GM23338 (cell line): ENCODE measurements around the gene MAPKAPK3. TPM values are rescaled to one million over a fixed set of nuclear protein-coding genes. Genes with fewer than 3 reads are reported as not detected.

Experiments
- ATAC-seq: fragments of 200-7000 bp; cut with Tn5 transposase; 3 replicates; pipeline ENCODE4 v1.9.1; 2020
- DNase-seq: peaks from one replicate; pipeline ENCODE4 v3.0.0-alpha.2; 2015; ENCODE audit warnings: low spot score
- H2AFZ ChIP-seq: fragments of 200-600 bp; sonication (generic); 2 replicates; pipeline ENCODE4 v1.8.0; 2016; ENCODE audit warnings: antibody characterized with exemption, mild to moderate bottlenecking, moderate library complexity
- H3F3A ChIP-seq: fragments of 200-600 bp; sonication (generic); replicated peaks from 2 replicates; pipeline ENCODE4 v1.8.0; 2017; ENCODE audit warnings: antibody characterized with exemption, mixed run types, low read depth
- H3K27ac ChIP-seq: fragments of 200-600 bp; sonication (generic); 2 replicates; pipeline ENCODE4 v1.6.1; 2016; ENCODE audit warnings: low read depth
- H3K27me3 ChIP-seq: fragments of 200-600 bp; sonication (generic); 2 replicates; pipeline ENCODE4 v1.8.0; 2016; ENCODE audit warnings: mild to moderate bottlenecking, mixed run types, moderate library complexity; ENCODE audit not compliant: insufficient read depth
- H3K36me3 ChIP-seq: fragments of 200-600 bp; sonication (generic); 2 replicates; pipeline ENCODE4 v1.8.0; 2016; ENCODE audit warnings: mild to moderate bottlenecking; ENCODE audit not compliant: insufficient read depth
- H3K4me1 ChIP-seq: fragments of 200-600 bp; sonication (generic); 2 replicates; pipeline ENCODE4 v1.8.0; 2016; ENCODE audit warnings: mild to moderate bottlenecking, moderate library complexity; ENCODE audit not compliant: insufficient read depth
- H3K4me2 ChIP-seq: fragments of 200-600 bp; sonication (generic); 2 replicates; pipeline ENCODE4 v1.7.1; 2017; ENCODE audit warnings: mixed run types
- H3K4me3 ChIP-seq: fragments of 200-600 bp; sonication (generic); 2 replicates; pipeline ENCODE4 v1.6.1; 2016; ENCODE audit warnings: mixed run types
- H3K79me2 ChIP-seq: fragments of 200-600 bp; sonication (generic); replicated peaks from 2 replicates; pipeline ENCODE4 v1.8.0; 2017; ENCODE audit warnings: mild to moderate bottlenecking; ENCODE audit not compliant: insufficient read depth
- H3K9me2 ChIP-seq: fragments of 200-600 bp; sonication (generic); 2 replicates; pipeline ENCODE4 v1.8.0; 2017; ENCODE audit not compliant: insufficient read depth
- H4K20me1 ChIP-seq: fragments of 200-600 bp; sonication (generic); replicated peaks from 2 replicates; pipeline ENCODE4 v1.8.0; 2017; ENCODE audit warnings: mild to moderate bottlenecking; ENCODE audit not compliant: insufficient read depth
- H3K27ac Mint-ChIP-seq: 2 replicates; pipeline ENCODE4 v1.8.0; 2020; ENCODE audit warnings: inconsistent platforms, mild to moderate bottlenecking, moderate library complexity, mixed read lengths
- H3K27me3 Mint-ChIP-seq: 3 replicates; pipeline ENCODE4 v1.8.0; 2022; ENCODE audit warnings: low read depth, mild to moderate bottlenecking, moderate library complexity, mixed read lengths, inconsistent platforms; ENCODE audit not compliant: insufficient read depth, poor library complexity
- H3K36me3 Mint-ChIP-seq: 3 replicates; pipeline ENCODE4 v1.8.0; 2021; ENCODE audit warnings: low read depth, mild to moderate bottlenecking, inconsistent platforms, moderate library complexity, mixed read lengths
- H3K4me1 Mint-ChIP-seq: 3 replicates; pipeline ENCODE4 v1.8.0; 2020; ENCODE audit warnings: mild to moderate bottlenecking, inconsistent platforms, mixed read lengths
- H3K4me3 Mint-ChIP-seq: 3 replicates; pipeline ENCODE4 v1.8.0; 2021; ENCODE audit warnings: moderate library complexity, mild to moderate bottlenecking, inconsistent platforms, mixed read lengths
- H3K9me3 Mint-ChIP-seq: 3 replicates; pipeline ENCODE4 v1.8.0; 2020; ENCODE audit warnings: moderate library complexity, mild to moderate bottlenecking, inconsistent platforms, mixed read lengths
- CREB1 ChIP-seq: fragments of 250-450 bp; sonication (Bioruptor Pico); IDR thresholded peaks from 2 replicates; pipeline ENCODE4 v1.5.0; 2020; ENCODE audit warnings: low read depth, mild to moderate bottlenecking, moderate library complexity
- CTCF ChIP-seq, 2 experiments: fragments of 200-600 bp in 1 of 2; sonication (generic) in 1 of 2; conservative IDR thresholded peaks; 2 replicates each; pipeline versions ENCODE4 v1.5.1 to v1.6.1; 2016 to 2017; ENCODE audit warnings: antibody characterized with exemption in 2 of 2, low read depth in 2 of 2, mild to moderate bottlenecking in 2 of 2, moderate library complexity in 1 of 2
- ETS1 ChIP-seq: IDR thresholded peaks from 2 replicates; pipeline ENCODE4 v1.6.1; 2016; ENCODE audit warnings: antibody characterized with exemption
- EZH2 ChIP-seq: fragments of 200-600 bp; sonication (generic); IDR thresholded peaks from one replicate; pipeline ENCODE4 v1.8.0; 2017; ENCODE audit warnings: antibody characterized with exemption, mild to moderate bottlenecking, low read depth; ENCODE audit not compliant: unreplicated experiment
- EZH2phosphoT487 ChIP-seq: fragments of 200-600 bp; sonication (generic); IDR thresholded peaks from one replicate; pipeline ENCODE4 v1.8.1; 2018; ENCODE audit warnings: antibody characterized with exemption; ENCODE audit not compliant: unreplicated experiment
- JUNB ChIP-seq: IDR thresholded peaks from one replicate; pipeline ENCODE4 v1.6.1; 2016; ENCODE audit warnings: antibody characterized with exemption; ENCODE audit not compliant: unreplicated experiment
- NANOG ChIP-seq: IDR thresholded peaks from 2 replicates; pipeline ENCODE4 v1.6.1; 2016; ENCODE audit warnings: antibody characterized with exemption, borderline replicate concordance
- POLR2AphosphoS5 ChIP-seq: IDR thresholded peaks from 2 replicates; pipeline ENCODE4 v1.6.1; 2016; ENCODE audit warnings: antibody characterized with exemption, low read depth
- REST ChIP-seq: IDR thresholded peaks from one replicate; pipeline ENCODE4 v1.6.1; 2018; ENCODE audit warnings: antibody characterized with exemption; ENCODE audit not compliant: unreplicated experiment
- STAT1 ChIP-seq: IDR thresholded peaks from one replicate; pipeline ENCODE4 v1.6.1; 2016; ENCODE audit warnings: antibody characterized with exemption; ENCODE audit not compliant: unreplicated experiment
- ZNF114 ChIP-seq: fragments of 250-450 bp; sonication (Bioruptor Pico); IDR thresholded peaks from 2 replicates; pipeline ENCODE4 v1.5.0; 2020; ENCODE audit warnings: mild to moderate bottlenecking, moderate library complexity
- ZNF331 ChIP-seq: fragments of 250-450 bp; sonication (Bioruptor Pico); IDR thresholded peaks from 2 replicates; pipeline ENCODE4 v1.5.0; 2020; ENCODE audit warnings: low read depth, mild to moderate bottlenecking, moderate library complexity
- ZNF462 ChIP-seq: fragments of 250-450 bp; sonication (Bioruptor Pico); IDR thresholded peaks from 2 replicates; pipeline ENCODE4 v1.5.0; 2020; ENCODE audit warnings: mild to moderate bottlenecking, moderate library complexity
- polyA plus RNA-seq: library from polyadenylated mRNA; unstranded; fragments of >200 nt; fragmentation: Nextera tagmentation; extraction: Ambion mirVana; gene quantifications from 2 replicates; pipeline ENCODE4 v1.2.1, GENCODE V29; 2016
- total RNA-seq: library from RNA; depleted of rRNA; stranded (reverse); fragments of >200 nt; shearing (Covaris generic); gene quantifications from 2 replicates; pipeline ENCODE4 v1.2.3, GENCODE V29; 2014

The MAPKAPK3 gene
- total and polyA plus RNA-seq, 2 experiments from 2014 or later: 16.5 to 51.1 TPM

- no peak for ATAC-seq
- H3K27ac ChIP-seq: no peak overlapping the region
- no peaks in the 10 kb centered on the region for H3K79me2 ChIP-seq
- no peaks in the 10 kb centered on the region for H3K27me3 ChIP-seq
- Mint-ChIP-seq H3K4me1 (peaks cover 23% of the 10 kb centered on the region), H3K9me3 (no peaks in the 10 kb centered on the region), H3K36me3 (peaks cover 18% of the 10 kb centered on the region; the same call in 1 of the 3 replicates), H3K27ac (no peak overlapping the region), H3K27me3 (peaks cover 5% of the 10 kb centered on the region), H3K4me3 (no peak overlapping the region)
- H3K4me3 ChIP-seq: no peak overlapping the region
- H3K36me3 ChIP-seq: no peaks in the 10 kb centered on the region
- H3K9me2 ChIP-seq: no peaks in the 10 kb centered on the region
- H4K20me1 ChIP-seq: no peaks in the 10 kb centered on the region; the same call in 1 of the 2 replicates
- no peaks in the 10 kb centered on the region for H3K4me1 ChIP-seq
- DNase-seq: no peak
- H2AFZ ChIP-seq: no peak overlapping the region
- no peak overlapping the region for H3K4me2 ChIP-seq
- TF ChIP-seq NANOG: no peak
- no peak for TF ChIP-seq REST
- no peak for TF ChIP-seq ZNF331 (CRISPR knock-in tag)
- TF ChIP-seq ETS1: no peak
- no peak for TF ChIP-seq CTCF (conservative IDR thresholded peaks at IDR 0.05; ENCODE audit: low read depth in 2 of 2)
- TF ChIP-seq ZNF114: no peak
- TF ChIP-seq ZNF462 (CRISPR knock-in tag): no peak
- TF ChIP-seq CREB1 (CRISPR knock-in tag): no peak
- no peak for TF ChIP-seq STAT1
- TF ChIP-seq JUNB: no peak
- no peak for TF ChIP-seq EZH2
- no peak for TF ChIP-seq POLR2AphosphoS5
- TF ChIP-seq EZH2phosphoT487: no peak
- H3F3A ChIP-seq: no peaks in the 10 kb centered on the region
Measured at GRCh38 chr3:50644561-50644960, 27.6 kb downstream of the MAPKAPK3 start.
